Erythroblast (primary cell): ENCODE measurements around the gene CPLX1.

ENCODE experiments used
- GATA1 ChIP-seq: IDR thresholded peaks from 2 replicates; pipeline ENCODE4 v1.6.1; 2011; ENCODE audit warnings: low read depth, mild to moderate bottlenecking, control low read depth, low read length, moderate library complexity
- POLR2A ChIP-seq: IDR thresholded peaks from 2 replicates; pipeline ENCODE4 v1.6.1; 2011; ENCODE audit warnings: mild to moderate bottlenecking, low read length

DNA sequence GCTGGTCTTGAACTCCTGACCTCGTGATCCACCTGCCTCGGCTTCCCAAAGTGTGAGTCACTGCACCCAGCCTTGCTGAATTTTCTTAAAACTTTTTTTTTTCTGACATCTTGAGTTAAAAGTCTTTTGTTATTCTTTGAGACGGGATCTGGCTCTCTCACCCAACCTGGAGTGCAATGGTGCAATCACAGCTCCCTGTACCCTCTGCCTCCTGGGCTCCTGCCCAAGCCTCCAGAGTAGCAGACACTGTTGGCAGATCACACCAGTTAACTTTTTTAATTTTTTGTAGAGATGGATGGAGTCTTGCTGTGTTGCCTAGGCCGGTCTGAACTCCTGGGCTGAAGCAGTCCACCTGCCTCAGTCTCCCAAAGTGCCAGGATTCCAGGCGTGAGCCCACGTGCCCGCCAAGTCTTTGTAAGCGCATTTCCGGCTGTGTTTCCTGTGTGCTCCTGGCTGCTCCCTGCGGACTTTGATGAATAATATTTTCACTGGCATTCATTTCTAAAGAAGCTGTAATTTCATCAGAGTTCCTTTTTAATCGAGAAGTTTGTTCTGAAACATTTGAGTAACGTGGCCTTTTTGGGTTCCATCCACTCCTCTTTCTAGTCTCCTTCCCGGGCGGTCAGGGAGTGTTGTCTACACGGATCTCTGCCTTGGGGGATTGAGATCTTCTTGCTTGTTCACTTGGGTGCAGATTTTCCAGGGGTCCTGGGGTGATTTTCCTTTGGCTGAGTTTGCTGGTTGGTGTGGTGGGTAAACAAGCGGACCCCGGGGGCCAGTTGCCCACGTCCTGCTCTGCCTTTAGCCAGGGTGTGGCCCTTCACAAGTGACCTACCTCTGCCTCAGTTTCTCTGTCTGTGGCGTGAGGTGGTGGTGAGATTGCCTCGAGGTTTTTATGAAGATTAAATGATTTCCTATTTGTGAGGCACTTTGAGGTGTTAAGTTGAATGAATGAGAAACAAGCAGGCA, 75.9 kb downstream of the CPLX1 start:
- TF ChIP-seq POLR2A: no peak
- TF ChIP-seq GATA1: no peak
